Measurements from ENCODE around the gene IGFBP5. TPM values are rescaled to one million over a fixed set of nuclear protein-coding genes. Genes with fewer than 3 reads are reported as not detected.

Gene IGFBP5
- total RNA-seq, 1 experiment from 2014 or later: 3.9 TPM

GRCh38 chr2:216731465-216731864, 36.1 kb upstream of the IGFBP5 start:
- DNase-seq (ENCODE audit: low read depth, low spot score) (no peak), ATAC-seq (no peak)
- Histone ChIP-seq H3K9me3 (ENCODE audit: control insufficient read depth in 1 of 2, insufficient read depth in 1 of 2, low read depth in 1 of 2, low read length in 2 of 2) (no peaks in the 10 kb centered on the region), H3K9ac (ENCODE audit: low read length) (no peak overlapping the region), H3K27ac (ENCODE audit: low read depth, low read length) (no peak overlapping the region), H3K36me3 (ENCODE audit: control insufficient read depth in 1 of 2, insufficient read depth in 2 of 2, low read length in 2 of 2) (no peaks in the 10 kb centered on the region), H3K4me1 (ENCODE audit: control insufficient read depth in 1 of 2, insufficient read depth in 2 of 2, low read length in 2 of 2) (no peaks in the 10 kb centered on the region), H4K20me1 (ENCODE audit: insufficient read depth) (no peaks in the 10 kb centered on the region), H3K27me3 (ENCODE audit: insufficient read depth, low read length) (peaks cover 40% of the 10 kb centered on the region), H3K9me2 (ENCODE audit: insufficient read depth) (no peaks in the 10 kb centered on the region), H3K79me2 (ENCODE audit: insufficient read depth, low read length) (no peaks in the 10 kb centered on the region), H3K4me3 (replicated peaks in 1 of 2; ENCODE audit: low read depth in 1 of 2, low read length in 2 of 2) (no peak overlapping the region), H3K4me2 (ENCODE audit: low read length) (no peak overlapping the region), H2AFZ (ENCODE audit: low read depth, low read length, poor library complexity, severe bottlenecking) (no peak overlapping the region)
- TF ChIP-seq POLR2AphosphoS5 (IDR thresholded peaks at IDR 0.05; ENCODE audit: low read depth, low read length): no peak
- TF ChIP-seq EGR1 (IDR thresholded peaks at IDR 0.05; ENCODE audit: low read depth): no peak
- no peak for TF ChIP-seq SIN3A (IDR thresholded peaks at IDR 0.05; ENCODE audit: low read depth)
- TF ChIP-seq ZNF274 (IDR thresholded peaks at IDR 0.05; ENCODE audit: low read depth, low read length): no peak
- no peak for TF ChIP-seq REST (IDR thresholded peaks at IDR 0.05; ENCODE audit: low read depth)
- TF ChIP-seq ATF3 (IDR thresholded peaks at IDR 0.05): no peak
- no peak for TF ChIP-seq ELF1 (IDR thresholded peaks at IDR 0.05; ENCODE audit: borderline replicate concordance, low read depth)
- TF ChIP-seq SP1 (IDR thresholded peaks at IDR 0.05; ENCODE audit: low read depth): no peak
- TF ChIP-seq YY1 (IDR thresholded peaks at IDR 0.05; ENCODE audit: extremely low read depth, insufficient replicate concordance, low read depth, low read length): no peak
- TF ChIP-seq MAX (IDR thresholded peaks at IDR 0.05): no peak
- TF ChIP-seq CTCF (IDR thresholded peaks at IDR 0.05 in 2 of 3, conservative IDR thresholded peaks at IDR 0.05 in 1 of 3; ENCODE audit: borderline replicate concordance in 1 of 3, insufficient read depth in 1 of 3, low read depth in 2 of 3, low read length in 2 of 3): no peak
- no peak for TF ChIP-seq SRF (IDR thresholded peaks at IDR 0.05; ENCODE audit: low read depth)
- TF ChIP-seq EZH2 (IDR thresholded peaks at IDR 0.05): no peak
- no peak for TF ChIP-seq RAD21 (IDR thresholded peaks at IDR 0.05; ENCODE audit: low read depth)
- no peak for TF ChIP-seq JUND (IDR thresholded peaks at IDR 0.05)
- TF ChIP-seq CEBPB (IDR thresholded peaks at IDR 0.05; ENCODE audit: low read depth): no peak
- no peak for TF ChIP-seq ZFX (IDR thresholded peaks at IDR 0.05)
- ChIA-PET POLR2A (no interaction called here), CTCF (no interaction called here), RAD21 (ENCODE audit: low non-redundant PET in 1 of 2, low total read pairs in 2 of 2, uncharacterized antibody in 2 of 2, unreplicated experiment in 2 of 2) (no interaction called here)
- intact Hi-C loops (cut with micrococcal nuclease): no loop called here
- no TSS peak for BruUV-seq (replicated peaks)
